Left renal pelvis (tissue), 4 donors: ENCODE measurements around the gene BCL11A. TPM values are rescaled to one million over a fixed set of nuclear protein-coding genes. Genes with fewer than 3 reads are reported as not detected.

ENCODE experiments used
- DNase-seq, 4 donors: peaks; one replicate each; pipeline ENCODE4 v3.0.0-alpha.2; 2013; ENCODE audit warnings: low read depth in 4 of 4, low spot score in 3 of 4
- polyA plus RNA-seq, 4 donors: library from polyadenylated mRNA; unstranded; fragments of 120-200 nt; gene quantifications; one replicate each; pipeline ENCODE4 v1.2.1, GENCODE V29; 2013; ENCODE audit not compliant: insufficient read length in 4 of 4

BCL11A gene
- polyA plus RNA-seq, 4 donors = 0.94 to 15.1 (median 13.2) TPM

GRCh38 chr2:60472041-60472440, 81.4 kb downstream of the BCL11A start:
- DNase-seq = no peak

- DNase-seq = no peak
Observed at GRCh38 chr2:60470340-60470739, 83.1 kb downstream of the BCL11A start.

GRCh38 chr2:60469536-60470317, 83.7 kb downstream of the BCL11A start:
- DNase-seq = no peak

- no peak for DNase-seq
Observed at GRCh38 chr2:60468382-60469085, 84.9 kb downstream of the BCL11A start.

- no peak for DNase-seq
Observed at GRCh38 chr2:60466161-60466702, 87.2 kb downstream of the BCL11A start.

GRCh38 chr2:60465736-60466135, 87.7 kb downstream of the BCL11A start:
- no peak for DNase-seq

GRCh38 chr2:60463249-60463648, 90.2 kb downstream of the BCL11A start:
- peak in 2 of 4 donors; percentile 12 to 48 for DNase-seq

GRCh38 chr2:60461421-60462108, 91.9 kb downstream of the BCL11A start:
- DNase-seq = no peak

- DNase-seq = no peak
Observed at GRCh38 chr2:60460577-60461420, 92.7 kb downstream of the BCL11A start.

- DNase-seq = no peak
Observed at GRCh38 chr2:60459851-60460250, 93.6 kb downstream of the BCL11A start.

- DNase-seq = no peak
Observed at GRCh38 chr2:60456115-60456770, 97.2 kb downstream of the BCL11A start.

- no peak for DNase-seq
Observed at GRCh38 chr2:60453872-60454271, 99.6 kb downstream of the BCL11A start.

GRCh38 chr2:60453301-60453700, 100.2 kb downstream of the BCL11A start:
- DNase-seq = no peak

GRCh38 chr2:60450488-60450887, 103.0 kb downstream of the BCL11A start:
- DNase-seq = no peak

- DNase-seq = no peak
Observed at GRCh38 chr2:60447943-60448342, 105.5 kb downstream of the BCL11A start.

- DNase-seq = no peak
Observed at GRCh38 chr2:60446413-60447267, 106.8 kb downstream of the BCL11A start.

GRCh38 chr2:60445684-60446179, 107.7 kb downstream of the BCL11A start:
- no peak for DNase-seq

- DNase-seq = no peak
Observed at GRCh38 chr2:60442608-60443007, 110.8 kb downstream of the BCL11A start.

GRCh38 chr2:60441800-60442199, 111.7 kb downstream of the BCL11A start:
- DNase-seq = no peak
